DMS53 treated with DMSO at 0.1 percent for 48 hours (cell line): ENCODE data around the gene TMC4.
A peak's percentile ranks its signal among the peaks of the same experiment; 100 is the strongest.
"Not testable (repeated sequence)": the region's sequence is repeated elsewhere in the genome, so short reads cannot be mapped to it uniquely, and the experiment has no call there.

Experiments
- DNase-seq: peaks from one replicate; lab custom pipeline; 2025; ENCODE audit not compliant: unreplicated experiment; lab: John Stamatoyannopoulos, UW

The TMC4 gene

DNA sequence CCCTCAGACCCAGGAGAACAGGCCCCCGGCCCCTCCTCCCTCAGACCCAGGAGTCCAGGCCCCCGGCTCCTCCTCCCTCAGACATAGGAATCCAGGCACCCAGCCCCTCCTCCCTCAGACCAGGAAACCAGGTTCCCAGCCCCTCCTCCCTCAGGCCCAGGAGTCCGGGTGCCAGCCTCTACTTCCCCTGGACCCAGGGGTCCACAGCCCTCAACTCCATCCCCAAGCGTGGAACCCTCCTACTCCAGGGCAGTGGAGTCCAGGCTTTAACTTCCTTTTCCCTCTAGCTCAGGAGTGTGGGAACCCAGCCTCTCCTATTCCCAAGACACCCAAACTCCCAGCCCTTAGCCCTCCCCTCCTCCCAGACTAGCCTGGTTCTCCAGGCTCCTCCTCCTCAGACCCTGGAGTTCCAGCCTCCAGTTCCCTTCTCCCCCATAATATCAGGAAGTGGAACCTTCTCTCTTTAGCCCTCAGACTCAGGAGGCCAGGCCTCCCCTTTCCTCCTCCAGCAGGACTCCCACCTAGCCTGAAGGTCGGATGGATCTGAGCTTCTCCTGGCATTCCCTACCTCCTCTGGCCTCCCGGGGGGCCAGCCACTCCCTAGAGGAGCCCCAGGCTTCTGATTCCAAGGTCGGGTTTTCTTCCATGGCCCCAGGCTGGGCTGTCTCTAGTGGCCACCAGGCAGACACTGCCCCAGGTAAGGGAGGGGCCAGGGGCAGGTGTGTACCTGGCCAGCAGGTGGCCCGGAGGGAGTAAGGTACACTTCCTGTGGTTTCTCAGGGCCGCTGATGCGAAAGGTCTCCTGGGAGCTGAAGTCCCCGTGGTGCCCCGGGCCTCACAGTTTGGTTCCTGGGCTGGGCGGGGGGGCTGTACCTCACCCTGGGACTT, at the start of gene TMC4:
TSS of gene TMC4 (minus strand) at position 690 of the 888 bp plus-strand sequence. CDS start at position 647, 43 bp downstream.
- peak; percentile 85 for DNase-seq

- not testable (repeated sequence) for DNase-seq
These were observed 49.0 kb upstream of the TMC4 start for GRCh38 chr19:54221947-54222346.

GRCh38 chr19:54219702-54220101, 46.7 kb upstream of the TMC4 start:
- not testable (repeated sequence) for DNase-seq

DNA sequence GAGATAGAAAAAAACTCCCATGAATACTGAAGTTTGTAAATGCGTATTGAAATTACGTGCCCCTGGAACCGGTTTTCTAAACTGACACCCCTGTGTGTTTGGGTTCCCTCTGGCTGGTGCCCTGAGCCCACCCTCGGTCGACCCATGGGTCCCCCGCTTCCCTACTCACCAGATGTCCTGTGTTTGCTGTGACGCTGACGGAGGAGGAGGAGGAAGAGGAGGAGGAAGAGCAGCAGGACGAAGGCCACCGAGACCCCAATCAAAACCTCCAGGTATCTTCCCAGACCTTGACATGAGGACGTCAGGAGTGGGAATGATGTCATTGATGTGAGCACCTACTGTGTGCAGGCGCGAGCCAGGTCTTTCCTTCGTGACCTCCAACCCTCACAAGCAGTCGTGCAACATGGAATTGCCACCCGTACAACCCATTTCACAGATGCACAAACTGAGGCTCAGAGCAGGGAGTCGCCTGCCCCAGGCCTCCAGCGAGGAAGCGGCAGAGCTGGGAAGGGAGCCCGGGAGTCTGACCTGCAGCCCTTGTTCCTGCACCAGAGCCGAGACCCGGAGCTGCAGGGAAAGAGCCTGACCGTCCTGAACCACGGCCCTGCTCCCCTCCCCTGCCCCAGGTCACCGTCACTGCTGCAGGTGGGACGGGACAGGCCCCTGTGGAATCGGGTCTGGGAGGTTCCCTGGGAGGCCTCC, 46.2 kb upstream of the TMC4 start:
- no peak for DNase-seq

DNA sequence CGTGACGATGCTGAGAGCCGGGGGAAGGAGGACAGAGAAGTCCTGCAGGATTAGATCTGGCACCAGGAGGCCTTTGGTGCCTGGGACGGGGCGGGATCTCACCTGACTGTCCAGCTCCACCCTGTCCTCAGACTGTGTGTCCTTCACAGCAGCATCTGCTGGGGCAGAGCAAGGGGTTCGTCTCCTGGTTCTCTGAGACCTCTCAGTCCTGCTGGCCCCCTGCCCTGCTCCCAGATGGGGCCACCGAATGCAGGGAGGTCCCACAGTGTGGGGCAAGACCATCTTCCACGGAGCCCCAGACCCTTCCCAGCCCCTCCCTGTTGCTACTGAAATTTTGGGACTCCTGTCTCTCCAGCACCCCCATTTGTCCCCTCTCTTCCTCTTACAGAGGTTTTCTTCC, 45.3 kb upstream of the TMC4 start:
- DNase-seq = no peak

- DNase-seq = not testable (repeated sequence)
These were observed 44.7 kb upstream of the TMC4 start for GRCh38 chr19:54217517-54218247.

DNA sequence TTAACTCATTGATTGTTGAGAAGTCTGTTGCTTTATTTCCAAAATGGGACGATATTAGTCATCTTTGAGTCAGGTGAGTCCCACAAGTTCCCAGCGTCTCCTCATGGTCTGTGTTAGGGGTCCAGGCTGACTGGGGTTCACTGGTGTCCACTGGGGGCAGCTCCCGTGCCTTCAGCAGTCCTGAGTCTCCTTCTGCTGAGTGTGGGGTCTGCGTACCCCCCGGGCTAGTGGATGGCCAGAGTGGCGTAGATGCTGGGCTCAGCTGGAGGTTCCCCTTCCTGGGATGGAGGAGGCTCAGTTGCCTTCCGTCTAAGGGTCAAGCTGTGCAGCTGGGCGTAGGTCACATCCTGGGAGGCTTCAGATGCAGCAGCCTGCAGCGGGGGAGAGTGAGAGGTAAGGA, 43.9 kb upstream of the TMC4 start:
- no peak for DNase-seq

- not testable (repeated sequence) for DNase-seq
These were observed 41.8 kb upstream of the TMC4 start for GRCh38 chr19:54214734-54215133.

DNA sequence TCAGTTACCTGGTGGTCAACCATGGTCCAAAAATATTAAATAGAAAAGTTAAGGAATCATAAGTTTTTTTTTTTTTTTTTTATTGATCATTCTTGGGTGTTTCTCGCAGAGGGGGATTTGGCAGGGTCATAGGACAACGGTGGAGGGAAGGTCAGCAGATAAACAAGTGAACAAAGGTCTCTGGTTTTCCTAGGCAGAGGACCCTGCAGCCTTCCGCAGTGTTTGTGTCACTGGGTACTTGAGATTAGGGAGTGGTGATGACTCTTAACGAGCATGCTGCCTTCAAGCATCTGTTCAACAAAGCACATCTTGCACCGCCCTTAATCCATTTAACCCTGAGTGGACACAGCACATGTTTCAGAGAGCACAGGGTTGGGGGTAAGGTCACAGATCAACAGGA, 41.3 kb upstream of the TMC4 start:
- DNase-seq = not testable (repeated sequence)

DNA sequence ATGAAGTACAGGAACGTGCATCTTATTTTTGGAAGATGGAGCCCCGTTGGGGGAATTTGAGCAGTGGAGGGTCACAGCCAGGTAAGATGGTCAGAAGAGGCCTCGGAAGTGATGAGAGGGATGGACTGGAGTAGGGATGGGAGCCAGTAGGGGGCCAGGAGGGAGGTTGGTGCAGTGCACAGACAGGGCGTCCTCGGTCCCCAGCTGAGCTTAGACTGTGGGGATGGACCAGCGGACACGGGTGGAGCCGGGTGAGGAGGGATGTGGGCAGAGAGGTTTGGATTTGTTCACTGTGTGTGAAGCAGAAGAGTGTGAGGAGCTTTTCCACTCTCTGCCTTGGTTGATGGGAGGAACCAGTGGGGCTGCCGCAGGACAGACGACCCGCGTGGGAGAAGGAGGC, 38.3 kb upstream of the TMC4 start:
- no peak for DNase-seq

- peak; percentile 91 for DNase-seq
These were observed 37.0 kb upstream of the TMC4 start for GRCh38 chr19:54209811-54210494.

DNA sequence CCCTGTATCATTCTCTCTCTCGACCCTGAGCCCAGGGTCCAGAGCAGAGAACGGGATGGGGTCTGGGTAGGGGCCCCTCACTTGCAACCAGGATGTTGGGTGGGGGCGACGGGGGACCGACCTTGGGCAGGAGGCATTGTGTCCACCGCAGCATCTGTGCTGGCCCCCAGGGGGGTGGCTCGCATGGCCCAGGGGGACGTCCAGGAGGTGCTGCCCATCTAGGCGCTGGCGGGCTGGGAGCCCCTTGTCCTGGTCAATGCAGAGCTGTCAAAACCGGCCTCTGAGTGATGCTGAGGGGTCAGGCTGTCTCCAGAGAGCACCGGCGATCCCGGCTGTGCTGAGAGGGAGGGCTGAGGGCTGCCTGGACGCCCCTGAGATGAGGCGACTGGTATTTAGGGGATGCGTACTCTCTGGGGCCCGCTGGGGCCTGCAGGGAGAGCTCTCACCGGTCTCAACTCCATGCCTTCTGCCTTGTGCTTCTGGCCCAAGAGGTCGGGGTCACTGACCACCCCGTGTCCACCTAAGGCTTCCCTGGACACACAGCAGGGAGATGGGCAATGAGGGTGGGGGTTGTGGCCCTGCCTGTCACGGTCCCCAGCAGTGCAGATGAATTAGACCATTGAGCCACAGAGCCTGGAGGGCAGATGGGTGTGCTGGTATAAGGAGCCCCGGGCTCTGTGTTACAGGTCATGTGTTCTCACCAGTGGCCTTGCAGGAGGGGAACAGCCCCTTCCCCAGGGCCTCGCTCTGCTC, 36.3 kb upstream of the TMC4 start:
- DNase-seq = peak; percentile 7

DNA sequence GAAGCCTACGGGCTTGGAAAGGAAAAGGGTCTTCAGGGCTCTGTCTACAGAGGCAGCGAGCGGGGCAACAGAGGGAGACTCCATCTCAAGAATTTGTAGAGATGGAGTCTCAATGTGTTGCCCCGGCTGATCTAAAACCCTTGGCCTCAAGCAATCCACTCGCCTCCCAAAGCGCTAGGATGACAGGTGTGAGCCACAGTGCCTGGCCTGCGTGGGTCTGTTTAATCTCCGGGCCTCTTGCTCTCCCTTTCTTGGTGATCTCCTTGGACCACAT, 35.8 kb upstream of the TMC4 start:
- peak; percentile 24 for DNase-seq

GRCh38 chr19:54207983-54208783, 35.2 kb upstream of the TMC4 start:
- DNase-seq = peak; percentile 45

- DNase-seq = no peak
These were observed 34.7 kb upstream of the TMC4 start for GRCh38 chr19:54207676-54207982.

DNA sequence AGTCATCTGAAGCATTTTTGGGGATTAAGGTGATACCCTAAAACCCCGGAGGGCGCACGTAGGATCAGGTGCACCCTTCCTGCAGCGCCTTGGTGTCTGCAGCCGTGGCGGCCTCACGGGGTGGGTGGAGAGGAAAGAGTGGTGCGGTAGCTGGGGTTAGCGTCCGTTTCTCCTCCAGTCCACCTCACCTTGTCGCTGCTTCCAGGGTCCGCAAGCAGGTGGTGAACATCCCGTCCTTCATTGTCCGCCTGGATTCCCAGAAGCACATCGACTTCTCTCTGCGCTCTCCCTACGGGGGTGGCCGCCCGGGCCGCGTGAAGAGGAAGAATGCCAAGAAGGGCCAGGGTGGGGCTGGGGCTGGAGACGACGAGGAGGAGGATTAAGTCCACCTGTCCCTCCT, 34.2 kb upstream of the TMC4 start:
- DNase-seq = not testable (repeated sequence)

DNA sequence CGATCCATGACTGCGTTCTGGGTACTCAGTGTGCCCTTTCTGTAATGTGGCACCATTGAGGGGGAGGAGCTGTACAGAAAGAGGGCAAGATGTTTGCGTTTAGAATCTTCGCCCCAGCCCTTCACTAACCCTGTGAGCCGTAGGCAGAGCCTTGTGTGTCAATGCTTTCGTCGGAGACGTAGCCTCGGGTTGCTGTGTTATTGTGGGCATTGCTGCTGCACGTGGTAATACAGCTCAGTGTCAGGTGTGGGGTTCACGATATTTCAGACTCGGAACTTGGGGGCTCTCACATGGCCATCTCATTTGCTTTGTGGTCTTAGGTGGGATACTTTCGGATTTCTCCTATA, 33.8 kb upstream of the TMC4 start:
- DNase-seq = no peak

DNA sequence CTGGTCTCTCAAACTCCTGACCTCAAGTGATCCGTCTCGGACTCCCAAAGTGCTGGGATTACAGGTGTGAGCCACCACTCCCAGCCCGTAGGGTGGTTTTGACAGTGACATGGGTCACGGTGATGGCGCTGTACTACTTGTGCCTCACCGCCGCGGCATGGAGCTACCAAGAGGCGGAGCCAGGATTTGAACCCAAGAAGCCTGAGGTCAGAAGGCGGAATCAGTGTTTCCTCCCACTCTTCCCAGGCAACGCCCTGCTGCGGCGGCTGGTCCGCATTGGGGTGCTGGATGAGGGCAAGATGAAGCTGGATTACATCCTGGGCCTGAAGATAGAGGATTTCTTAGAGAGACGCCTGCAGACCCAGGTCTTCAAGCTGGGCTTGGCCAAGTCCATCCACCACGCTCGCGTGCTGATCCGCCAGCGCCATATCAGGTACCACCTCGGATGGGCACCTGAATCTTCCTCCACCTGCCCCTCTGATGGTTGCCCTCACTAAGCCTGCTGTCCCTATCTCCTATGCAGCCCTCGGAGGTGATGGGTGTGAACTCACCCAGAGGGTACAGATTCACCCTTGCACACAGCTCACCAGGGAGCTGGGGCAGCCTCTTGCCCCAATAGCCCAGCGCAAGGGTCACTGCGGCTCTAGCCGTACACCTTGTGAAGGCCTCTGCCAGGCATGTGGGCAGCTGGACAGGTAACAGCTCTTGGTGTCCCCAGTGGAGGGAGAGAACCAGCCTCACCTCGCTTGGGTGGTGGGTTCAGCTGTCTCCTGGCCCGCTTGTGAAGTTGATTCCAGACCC, 33.3 kb upstream of the TMC4 start:
- no peak for DNase-seq

GRCh38 chr19:54204767-54205468, 32.0 kb upstream of the TMC4 start:
- DNase-seq = no peak
